MCF 10A (cell line): Measurements from ENCODE around the gene SNX32. TPM values are rescaled to one million over a fixed set of nuclear protein-coding genes. Genes with fewer than 3 reads are reported as not detected.
A peak's percentile ranks its signal among the peaks of the same experiment; 100 is the strongest.

ENCODE experiments used
- BruUV-seq: library from RNA; stranded (reverse); fragments of 400-500 nt; replicated peaks from 2 replicates; lab custom pipeline; 2021; lab: Mats Ljungman, UMichigan
- CTCF ChIA-PET: fragments of 300-600 bp; sonication (Branson Sonifier 250); formaldehyde crosslinking; extraction: SDS; loops from one replicate; lab custom pipeline; 2021; ENCODE audit warnings: antibody characterized with exemption, inconsistent platforms; lab: Yijun Ruan, JAX
- POLR2A ChIA-PET: fragments of 300-600, 350-650 bp; sonication (Branson Sonifier 250); formaldehyde crosslinking; extraction: SDS; loops from one replicate; lab custom pipeline; 2020; ENCODE audit warnings: antibody characterized with exemption, inconsistent platforms; lab: Yijun Ruan, JAX
- DNase-seq: peaks from one replicate; pipeline ENCODE4 v3.0.0-alpha.2; 2018; ENCODE audit not compliant: unreplicated experiment
- H3K27ac Mint-ChIP-seq: one replicate; pipeline ENCODE4 v1.8.0; 2022; ENCODE audit warnings: mild to moderate bottlenecking, low read depth, mixed read lengths; ENCODE audit not compliant: unreplicated experiment
- H3K27me3 Mint-ChIP-seq: one replicate; pipeline ENCODE4 v1.8.0; 2022; ENCODE audit warnings: mixed read lengths; ENCODE audit not compliant: insufficient read depth, unreplicated experiment
- H3K36me3 Mint-ChIP-seq: one replicate; pipeline ENCODE4 v1.8.0; 2022; ENCODE audit warnings: mild to moderate bottlenecking, moderate library complexity, mixed read lengths; ENCODE audit not compliant: insufficient read depth, unreplicated experiment
- H3K4me1 Mint-ChIP-seq: one replicate; pipeline ENCODE4 v1.8.0; 2022; ENCODE audit warnings: mixed read lengths; ENCODE audit not compliant: insufficient read depth, unreplicated experiment
- H3K4me3 Mint-ChIP-seq: one replicate; pipeline ENCODE4 v1.8.0; 2022; ENCODE audit warnings: mild to moderate bottlenecking, moderate library complexity, mixed read lengths; ENCODE audit not compliant: unreplicated experiment
- H3K9me3 Mint-ChIP-seq: one replicate; pipeline ENCODE4 v1.8.0; 2022; ENCODE audit warnings: mixed read lengths; ENCODE audit not compliant: unreplicated experiment
- CTCF ChIP-seq: fragments of 200-600 bp; IDR thresholded peaks from one replicate; pipeline ENCODE4 v1.8.0; 2022; ENCODE audit warnings: antibody characterized with exemption, mild to moderate bottlenecking; ENCODE audit not compliant: unreplicated experiment
- intact Hi-C: fragments of 100-400 bp; cut with micrococcal nuclease; formaldehyde crosslinking; loops from 2 replicates; pipeline ENCODE4 v1.14.1; 2022
- total RNA-seq: library from RNA; stranded (reverse); gene quantifications from 2 replicates; pipeline ENCODE4 v1.2.3, GENCODE V29; 2022

SNX32 gene
- total RNA-seq, 1 experiment from 2014 or later: not detected

DNA sequence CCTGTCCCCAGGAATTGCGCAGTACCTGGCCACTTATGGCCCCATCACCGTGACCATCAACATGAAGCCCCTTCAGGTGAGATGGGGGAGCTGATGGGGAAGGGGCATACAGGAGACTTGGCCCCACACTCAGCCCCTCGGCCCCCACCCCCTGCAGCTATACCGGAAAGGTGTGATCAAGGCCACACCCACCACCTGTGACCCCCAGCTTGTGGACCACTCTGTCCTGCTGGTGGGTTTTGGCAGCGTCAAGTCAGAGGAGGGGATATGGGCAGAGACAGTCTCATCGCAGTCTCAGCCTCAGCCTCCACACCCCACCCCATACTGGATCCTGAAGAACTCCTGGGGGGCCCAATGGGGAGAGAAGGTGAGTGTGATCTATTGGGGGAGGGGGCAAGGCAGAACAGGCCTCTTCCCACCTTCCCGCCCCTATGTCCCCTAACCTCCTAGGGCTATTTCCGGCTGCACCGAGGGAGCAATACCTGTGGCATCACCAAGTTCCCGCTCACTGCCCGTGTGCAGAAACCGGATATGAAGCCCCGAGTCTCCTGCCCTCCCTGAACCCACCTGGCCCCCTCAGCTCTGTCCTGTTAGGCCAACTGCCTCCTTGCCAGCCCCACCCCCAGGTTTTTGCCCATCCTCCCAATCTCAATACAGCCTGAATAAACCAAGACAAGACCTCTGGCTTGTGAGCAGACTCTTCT, 49.4 kb downstream of the SNX32 start:
- Mint-ChIP-seq H3K27me3 (no peaks in the 10 kb centered on the region), H3K27ac (no peak overlapping the region), H3K36me3 (peaks cover 26% of the 10 kb centered on the region), H3K9me3 (no peaks in the 10 kb centered on the region), H3K4me3 (no peak overlapping the region), H3K4me1 (no peaks in the 10 kb centered on the region)
- no peak for DNase-seq
- intact Hi-C loops: no loop called here
- no TSS peak for BruUV-seq
- CTCF ChIA-PET: interaction anchor here (0.7 to 9.0 kb wide), 14 partner anchors 9 to 186 kb away, joined by 3 to 203 read pairs (median 16); partner anchors contain the start of genes KAT5 and MUS81
- POLR2A ChIA-PET: interaction anchor here (1.9 kb wide), 1 partner anchor 9 kb away, joined by 4 read pairs; no protein-coding TSS in a partner anchor
- no peak for TF ChIP-seq CTCF

GRCh38 chr11:65883786-65884715, 50.3 kb downstream of the SNX32 start:
- intact Hi-C loops: loop anchor here (1.0 kb wide), 2 partner anchors 105 to 173 kb away; no protein-coding TSS in a partner anchor
- TF ChIP-seq CTCF: no peak
- CTCF ChIA-PET: interaction anchor here (0.6 to 9.0 kb wide), 42 partner anchors 8 to 1015 kb away, joined by 3 to 203 read pairs (median 4); partner anchors contain the start of genes KAT5, MUS81 and SART1
- Mint-ChIP-seq H3K9me3 (no peaks in the 10 kb centered on the region), H3K4me3 (no peak overlapping the region), H3K27me3 (no peaks in the 10 kb centered on the region), H3K27ac (peak overlapping the region; percentile 22), H3K36me3 (peaks cover 32% of the 10 kb centered on the region), H3K4me1 (peaks cover 5% of the 10 kb centered on the region)
- BruUV-seq: no TSS peak
- POLR2A ChIA-PET: interaction anchor here (0.6 to 9.9 kb wide), 9 partner anchors 10 to 172 kb away, joined by 3 to 181 read pairs (median 4); partner anchors contain the start of genes C11orf68, CFL1, KAT5 and MUS81
- DNase-seq: no peak

- intact Hi-C loops: loop anchor here (1.0 kb wide), 2 partner anchors 105 to 173 kb away; no protein-coding TSS in a partner anchor
- CTCF ChIA-PET: interaction anchor here (0.5 to 9.0 kb wide), 46 partner anchors 8 to 1016 kb away, joined by 3 to 203 read pairs (median 4); partner anchors contain the start of genes KAT5, MUS81 and SART1
- POLR2A ChIA-PET: interaction anchor here (0.6 to 9.9 kb wide), 9 partner anchors 11 to 173 kb away, joined by 3 to 181 read pairs (median 4); partner anchors contain the start of genes C11orf68, CFL1, KAT5 and MUS81
- peak overlapping the region; percentile 22 for H3K27ac Mint-ChIP-seq
- H3K9me3 Mint-ChIP-seq: no peaks in the 10 kb centered on the region
- no peak overlapping the region for H3K4me3 Mint-ChIP-seq
- BruUV-seq: no TSS peak
- TF ChIP-seq CTCF: peak; percentile 98
- no peaks in the 10 kb centered on the region for H3K27me3 Mint-ChIP-seq
- peak; percentile 77 for DNase-seq
- H3K36me3 Mint-ChIP-seq: peaks cover 33% of the 10 kb centered on the region
- peaks cover 11% of the 10 kb centered on the region for H3K4me1 Mint-ChIP-seq
Measured at GRCh38 chr11:65884716-65885092, 50.9 kb downstream of the SNX32 start.
